Keratinocyte (primary cell): ENCODE results near the gene PRPF40B.

Experiments
- EZH2 ChIP-seq: IDR thresholded peaks from one replicate; pipeline ENCODE4 v1.6.1; 2012; ENCODE audit warnings: inconsistent platforms, mild to moderate bottlenecking, low read length, moderate library complexity
- TF ChIP-seq, protein P1 (sequence below), 3 experiments: IDR thresholded peaks in 1 of 3; conservative IDR thresholded peaks in 1 of 3; optimal IDR thresholded peaks in 1 of 3; 2 replicates in 2 of 3; 3 replicates in 1 of 3; pipeline versions ENCODE3 to v1.5.1; 2011; ENCODE audit warnings: low read length in 3 of 3, mild to moderate bottlenecking in 3 of 3, moderate library complexity in 2 of 3, control low read depth in 1 of 3, inconsistent platforms in 1 of 3; ENCODE audit not compliant: insufficient read depth in 2 of 3; ENCODE audit errors: extremely low read depth in 1 of 3

DNA sequence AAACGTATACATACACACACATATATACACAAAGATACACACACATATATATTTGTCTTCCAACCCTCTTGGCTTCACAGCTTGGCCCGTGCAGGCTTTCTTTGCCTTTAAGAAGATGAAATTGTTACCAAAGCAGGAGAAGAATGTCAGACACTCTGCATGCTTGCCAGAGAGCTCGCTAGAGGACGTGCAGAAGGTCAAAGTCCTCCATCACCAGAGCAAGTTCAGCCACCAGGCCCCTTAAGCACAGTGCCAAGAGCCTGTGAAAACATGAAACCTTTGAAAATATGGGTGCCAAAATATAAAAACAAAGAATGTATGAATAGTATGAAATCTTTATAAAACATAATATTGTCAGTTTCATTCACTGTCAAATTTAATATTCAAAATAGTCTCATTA lies 40.5 kb upstream of the PRPF40B start:
- TF ChIP-seq, protein P1, sequence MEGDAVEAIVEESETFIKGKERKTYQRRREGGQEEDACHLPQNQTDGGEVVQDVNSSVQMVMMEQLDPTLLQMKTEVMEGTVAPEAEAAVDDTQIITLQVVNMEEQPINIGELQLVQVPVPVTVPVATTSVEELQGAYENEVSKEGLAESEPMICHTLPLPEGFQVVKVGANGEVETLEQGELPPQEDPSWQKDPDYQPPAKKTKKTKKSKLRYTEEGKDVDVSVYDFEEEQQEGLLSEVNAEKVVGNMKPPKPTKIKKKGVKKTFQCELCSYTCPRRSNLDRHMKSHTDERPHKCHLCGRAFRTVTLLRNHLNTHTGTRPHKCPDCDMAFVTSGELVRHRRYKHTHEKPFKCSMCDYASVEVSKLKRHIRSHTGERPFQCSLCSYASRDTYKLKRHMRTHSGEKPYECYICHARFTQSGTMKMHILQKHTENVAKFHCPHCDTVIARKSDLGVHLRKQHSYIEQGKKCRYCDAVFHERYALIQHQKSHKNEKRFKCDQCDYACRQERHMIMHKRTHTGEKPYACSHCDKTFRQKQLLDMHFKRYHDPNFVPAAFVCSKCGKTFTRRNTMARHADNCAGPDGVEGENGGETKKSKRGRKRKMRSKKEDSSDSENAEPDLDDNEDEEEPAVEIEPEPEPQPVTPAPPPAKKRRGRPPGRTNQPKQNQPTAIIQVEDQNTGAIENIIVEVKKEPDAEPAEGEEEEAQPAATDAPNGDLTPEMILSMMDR (optimal IDR thresholded peaks at IDR 0.05 in 1 of 3, IDR thresholded peaks at IDR 0.05 in 1 of 3, conservative IDR thresholded peaks at IDR 0.05 in 1 of 3; ENCODE audit: extremely low read depth in 1 of 3, insufficient read depth in 2 of 3, low read length in 3 of 3) = no peak
- no peak for TF ChIP-seq EZH2
